Vagina (tissue), 2 donors: ENCODE data around the gene LLGL1.

Source experiments
- POLR2A ChIP-seq, 2 donors: fragments of 450-650 bp; IDR thresholded peaks; one replicate each; pipeline ENCODE4 v1.6.1; 2017; ENCODE audit warnings: antibody characterized with exemption in 2 of 2, mild to moderate bottlenecking in 2 of 2, moderate library complexity in 2 of 2
- POLR2AphosphoS5 ChIP-seq, 2 donors: sonication (generic); formaldehyde crosslinking; IDR thresholded peaks; one replicate each; pipeline ENCODE4 v1.9.0; 2017; ENCODE audit warnings: antibody characterized with exemption in 2 of 2, mild to moderate bottlenecking in 2 of 2, low read depth in 1 of 2; ENCODE audit not compliant: insufficient read depth in 1 of 2
- TF ChIP-seq, protein P1 (sequence below), 3 experiments: fragments of 450-650 bp in 2 of 3; fragments of 200-600 bp in 1 of 3; sonication (generic) in 1 of 3; IDR thresholded peaks; one replicate each; pipeline ENCODE4 v1.5.1; 2017 to 2019; ENCODE audit warnings: antibody characterized with exemption in 3 of 3, mild to moderate bottlenecking in 2 of 3, moderate library complexity in 2 of 3

- TF ChIP-seq, protein P1, sequence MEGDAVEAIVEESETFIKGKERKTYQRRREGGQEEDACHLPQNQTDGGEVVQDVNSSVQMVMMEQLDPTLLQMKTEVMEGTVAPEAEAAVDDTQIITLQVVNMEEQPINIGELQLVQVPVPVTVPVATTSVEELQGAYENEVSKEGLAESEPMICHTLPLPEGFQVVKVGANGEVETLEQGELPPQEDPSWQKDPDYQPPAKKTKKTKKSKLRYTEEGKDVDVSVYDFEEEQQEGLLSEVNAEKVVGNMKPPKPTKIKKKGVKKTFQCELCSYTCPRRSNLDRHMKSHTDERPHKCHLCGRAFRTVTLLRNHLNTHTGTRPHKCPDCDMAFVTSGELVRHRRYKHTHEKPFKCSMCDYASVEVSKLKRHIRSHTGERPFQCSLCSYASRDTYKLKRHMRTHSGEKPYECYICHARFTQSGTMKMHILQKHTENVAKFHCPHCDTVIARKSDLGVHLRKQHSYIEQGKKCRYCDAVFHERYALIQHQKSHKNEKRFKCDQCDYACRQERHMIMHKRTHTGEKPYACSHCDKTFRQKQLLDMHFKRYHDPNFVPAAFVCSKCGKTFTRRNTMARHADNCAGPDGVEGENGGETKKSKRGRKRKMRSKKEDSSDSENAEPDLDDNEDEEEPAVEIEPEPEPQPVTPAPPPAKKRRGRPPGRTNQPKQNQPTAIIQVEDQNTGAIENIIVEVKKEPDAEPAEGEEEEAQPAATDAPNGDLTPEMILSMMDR (IDR thresholded peaks at IDR 0.05), result no peak
- no peak for TF ChIP-seq POLR2AphosphoS5 (IDR thresholded peaks at IDR 0.05; ENCODE audit: insufficient read depth in 1 of 2, low read depth in 1 of 2)
- no peak for TF ChIP-seq POLR2A (IDR thresholded peaks at IDR 0.05)
These were observed 42.7 kb downstream of the LLGL1 start for GRCh38 chr17:18267927-18268711.
